Neural progenitor cell (in vitro differentiated cells): Measurements from ENCODE around the gene ARMC9. TPM values are rescaled to one million over a fixed set of nuclear protein-coding genes. Genes with fewer than 3 reads are reported as not detected.
A peak's percentile ranks its signal among the peaks of the same experiment; 100 is the strongest.

Experiments used
- DNase-seq: peaks from one replicate; pipeline ENCODE4 v3.0.0-alpha.2; 2016; ENCODE audit warnings: low spot score
- H2AFZ ChIP-seq: fragments of 200-600 bp; sonication (generic); replicated peaks from 2 replicates; pipeline ENCODE4 v1.6.1; 2016; ENCODE audit warnings: antibody characterized with exemption
- H3F3A ChIP-seq: fragments of 200-600 bp; sonication (generic); 2 replicates; pipeline ENCODE4 v1.6.1; 2016; ENCODE audit warnings: antibody characterized with exemption, low read depth
- H3K27ac ChIP-seq: fragments of 200-600 bp; sonication (generic); 2 replicates; pipeline ENCODE4 v1.5.1; 2016; ENCODE audit warnings: mild to moderate bottlenecking
- H3K27me3 ChIP-seq: fragments of 200-600 bp; sonication (generic); 2 replicates; pipeline ENCODE4 v1.6.1; 2016; ENCODE audit warnings: mild to moderate bottlenecking, moderate library complexity
- H3K36me3 ChIP-seq: fragments of 200-600 bp; sonication (generic); 2 replicates; pipeline ENCODE4 v1.5.1; 2016
- H3K4me1 ChIP-seq: fragments of 200-600 bp; sonication (generic); 2 replicates; pipeline ENCODE4 v1.6.1; 2016; ENCODE audit warnings: mixed run types
- H3K4me2 ChIP-seq: fragments of 200-600 bp; sonication (generic); 2 replicates; pipeline ENCODE4 v1.6.1; 2016
- H3K4me3 ChIP-seq: fragments of 200-600 bp; sonication (generic); 2 replicates; pipeline ENCODE4 v1.5.1; 2016
- H3K79me2 ChIP-seq: fragments of 200-600 bp; sonication (generic); 2 replicates; pipeline ENCODE4 v1.6.1; 2016; ENCODE audit warnings: low read depth
- H3K9ac ChIP-seq: fragments of 200-600 bp; sonication (generic); 2 replicates; pipeline ENCODE4 v1.6.1; 2016
- H3K9me3 ChIP-seq: fragments of 200-600 bp; sonication (generic); 2 replicates; pipeline ENCODE4 v1.5.1; 2016; ENCODE audit warnings: low read depth
- H4K20me1 ChIP-seq: fragments of 200-600 bp; sonication (generic); 2 replicates; pipeline ENCODE4 v1.6.1; 2016; ENCODE audit warnings: low read depth
- H3K27ac Mint-ChIP-seq: 3 replicates; pipeline ENCODE4 v1.8.0; 2021; ENCODE audit warnings: mixed read lengths
- H3K27me3 Mint-ChIP-seq: 2 replicates; pipeline ENCODE4 v1.8.0; 2022; ENCODE audit warnings: low read depth, mild to moderate bottlenecking, inconsistent platforms, moderate library complexity, mixed read lengths; ENCODE audit not compliant: insufficient read depth
- H3K36me3 Mint-ChIP-seq: 3 replicates; pipeline ENCODE4 v1.8.0; 2021; ENCODE audit warnings: mixed read lengths
- H3K4me1 Mint-ChIP-seq: 3 replicates; pipeline ENCODE4 v1.8.0; 2021; ENCODE audit warnings: mixed read lengths
- H3K4me3 Mint-ChIP-seq: 3 replicates; pipeline ENCODE4 v1.8.0; 2021; ENCODE audit warnings: mild to moderate bottlenecking, moderate library complexity, mixed read lengths
- H3K9me3 Mint-ChIP-seq: 3 replicates; pipeline ENCODE4 v1.8.0; 2020; ENCODE audit warnings: mixed read lengths
- CTCF ChIP-seq: fragments of 200-600 bp; sonication (generic); IDR thresholded peaks from 2 replicates; pipeline ENCODE4 v1.5.1; 2017; ENCODE audit warnings: antibody characterized with exemption, mild to moderate bottlenecking
- EZH2 ChIP-seq: fragments of 200-600 bp; sonication (generic); IDR thresholded peaks from 2 replicates; pipeline ENCODE4 v1.6.1; 2017; ENCODE audit warnings: antibody characterized with exemption, mild to moderate bottlenecking, moderate library complexity
- EZH2phosphoT487 ChIP-seq: fragments of 200-600 bp; sonication (generic); IDR thresholded peaks from 2 replicates; pipeline ENCODE4 v1.6.1; 2017; ENCODE audit warnings: antibody characterized with exemption
- total RNA-seq: library from RNA; depleted of rRNA; stranded (reverse); fragments of >200 nt; gene quantifications from 2 replicates; pipeline ENCODE4 v1.2.3, GENCODE V29; 2015; ENCODE audit warnings: low replicate concordance

ARMC9 gene
- total RNA-seq, 1 donor from 2014 or later: 45.8 TPM

GRCh38 chr2:231292472-231293134, 94.2 kb downstream of the ARMC9 start:
- no peaks in the 10 kb centered on the region for H3K9me3 ChIP-seq
- H3K4me1 ChIP-seq: peaks cover 15% of the 10 kb centered on the region
- no peaks in the 10 kb centered on the region for H3K36me3 ChIP-seq
- Mint-ChIP-seq H3K4me3 (no peak overlapping the region), H3K36me3 (peaks cover 40% of the 10 kb centered on the region), H3K27ac (peak overlapping the region; percentile 35), H3K27me3 (peaks cover 3% of the 10 kb centered on the region), H3K4me1 (peaks cover 24% of the 10 kb centered on the region), H3K9me3 (no peaks in the 10 kb centered on the region)
- H3K4me3 ChIP-seq: no peak overlapping the region
- H3K9ac ChIP-seq: no peak overlapping the region
- no peaks in the 10 kb centered on the region for H3K79me2 ChIP-seq
- DNase-seq: no peak
- peaks cover 21% of the 10 kb centered on the region for H3F3A ChIP-seq
- no peak overlapping the region for H3K4me2 ChIP-seq
- no peaks in the 10 kb centered on the region for H4K20me1 ChIP-seq
- no peaks in the 10 kb centered on the region for H3K27me3 ChIP-seq
- H2AFZ ChIP-seq: no peak overlapping the region
- TF ChIP-seq EZH2phosphoT487 (no peak), CTCF (no peak), EZH2 (no peak)
- no peak overlapping the region for H3K27ac ChIP-seq

- H3K27ac ChIP-seq: no peak overlapping the region
- H3K9ac ChIP-seq: no peak overlapping the region
- H3K9me3 Mint-ChIP-seq: no peaks in the 10 kb centered on the region
- DNase-seq: no peak
- H3K27ac Mint-ChIP-seq: no peak overlapping the region
- H3K4me1 Mint-ChIP-seq: peaks cover 29% of the 10 kb centered on the region
- H3K9me3 ChIP-seq: no peaks in the 10 kb centered on the region
- H3K36me3 Mint-ChIP-seq: peaks cover 38% of the 10 kb centered on the region
- H3K4me2 ChIP-seq: no peak overlapping the region
- no peak overlapping the region for H3K4me3 ChIP-seq
- H3F3A ChIP-seq: peaks cover 21% of the 10 kb centered on the region
- no peaks in the 10 kb centered on the region for H3K36me3 ChIP-seq
- no peak overlapping the region for H2AFZ ChIP-seq
- no peaks in the 10 kb centered on the region for H4K20me1 ChIP-seq
- no peaks in the 10 kb centered on the region for H3K27me3 ChIP-seq
- TF ChIP-seq CTCF: no peak
- TF ChIP-seq EZH2: no peak
- TF ChIP-seq EZH2phosphoT487: no peak
- H3K4me1 ChIP-seq: peaks cover 16% of the 10 kb centered on the region
- peaks cover 3% of the 10 kb centered on the region for H3K27me3 Mint-ChIP-seq
- no peak overlapping the region for H3K4me3 Mint-ChIP-seq
- no peaks in the 10 kb centered on the region for H3K79me2 ChIP-seq
These were observed 94.7 kb downstream of the ARMC9 start for GRCh38 chr2:231293163-231293562.

- Mint-ChIP-seq H3K36me3 (peaks cover 35% of the 10 kb centered on the region), H3K4me3 (no peak overlapping the region), H3K9me3 (no peaks in the 10 kb centered on the region), H3K27ac (no peak overlapping the region), H3K27me3 (peaks cover 3% of the 10 kb centered on the region), H3K4me1 (peaks cover 30% of the 10 kb centered on the region)
- H3K4me2 ChIP-seq: no peak overlapping the region
- no peak overlapping the region for H3K4me3 ChIP-seq
- H3K9me3 ChIP-seq: no peaks in the 10 kb centered on the region
- no peaks in the 10 kb centered on the region for H3K36me3 ChIP-seq
- H4K20me1 ChIP-seq: no peaks in the 10 kb centered on the region
- H3K79me2 ChIP-seq: no peaks in the 10 kb centered on the region
- H3K9ac ChIP-seq: no peak overlapping the region
- H3K27ac ChIP-seq: no peak overlapping the region
- H2AFZ ChIP-seq: no peak overlapping the region
- DNase-seq: no peak
- H3K4me1 ChIP-seq: peaks cover 16% of the 10 kb centered on the region
- no peak for TF ChIP-seq CTCF
- TF ChIP-seq EZH2phosphoT487: no peak
- no peak for TF ChIP-seq EZH2
- H3F3A ChIP-seq: peaks cover 21% of the 10 kb centered on the region
- H3K27me3 ChIP-seq: no peaks in the 10 kb centered on the region
These were observed 95.7 kb downstream of the ARMC9 start for GRCh38 chr2:231294116-231294515.
